RWPE2 (cell line): Measurements from ENCODE around the gene LRRC10.
"Not testable (repeated sequence)": the region's sequence is repeated elsewhere in the genome, so short reads cannot be mapped to it uniquely, and the experiment has no call there.

Experiments used
- ATAC-seq: fragments of 200-7000 bp; cut with Tn5 transposase; 3 replicates; pipeline ENCODE4 v1.9.1; 2021; ENCODE audit warnings: low read depth
- DNase-seq: peaks from one replicate; pipeline ENCODE4 v3.0.0-alpha.2; 2020; ENCODE audit warnings: low spot score
- H3K27ac ChIP-seq: fragments of 450-650 bp; 2 replicates; pipeline ENCODE4 v1.5.1; 2017; ENCODE audit warnings: mild to moderate bottlenecking; ENCODE audit not compliant: poor library complexity, severe bottlenecking
- H3K27me3 ChIP-seq: fragments of 250-450 bp; sonication (Bioruptor Pico); 2 replicates; pipeline ENCODE4 v1.5.1; 2021; ENCODE audit warnings: mild to moderate bottlenecking, moderate library complexity; ENCODE audit not compliant: insufficient read depth, poor library complexity, severe bottlenecking
- H3K36me3 ChIP-seq: fragments of 250-450 bp; sonication (Bioruptor Pico); 2 replicates; pipeline ENCODE4 v1.5.1; 2020; ENCODE audit warnings: low read depth, mild to moderate bottlenecking, moderate library complexity
- H3K4me1 ChIP-seq: fragments of 250-450 bp; sonication (Bioruptor Pico); 2 replicates; pipeline ENCODE4 v1.5.1; 2021; ENCODE audit warnings: mild to moderate bottlenecking, moderate library complexity; ENCODE audit not compliant: insufficient read depth, poor library complexity, severe bottlenecking
- H3K4me3 ChIP-seq: fragments of 250-450 bp; sonication (Bioruptor Pico); 2 replicates; pipeline ENCODE4 v1.5.1; 2021; ENCODE audit warnings: mild to moderate bottlenecking, moderate library complexity; ENCODE audit not compliant: severe bottlenecking
- H3K9me3 ChIP-seq: fragments of 250-450 bp; sonication (Bioruptor Pico); 2 replicates; pipeline ENCODE4 v1.5.1; 2021; ENCODE audit warnings: mild to moderate bottlenecking, moderate library complexity; ENCODE audit not compliant: severe bottlenecking
- CTCF ChIP-seq: fragments of 450-650 bp; IDR thresholded peaks from one replicate; pipeline ENCODE4 v1.5.1; 2017; ENCODE audit warnings: mild to moderate bottlenecking, moderate library complexity; ENCODE audit not compliant: poor library complexity, severe bottlenecking

The LRRC10 gene

GRCh38 chr12:69613351-69613750 is 2.6 kb upstream of the LRRC10 start:
- Histone ChIP-seq H3K4me1 (no peaks in the 10 kb centered on the region), H3K27ac (no peak overlapping the region), H3K36me3 (no peaks in the 10 kb centered on the region), H3K27me3 (no peaks in the 10 kb centered on the region), H3K4me3 (no peak overlapping the region), H3K9me3 (no peaks in the 10 kb centered on the region)
- DNase-seq (no peak), ATAC-seq (no peak)
- no peak for TF ChIP-seq CTCF

GRCh38 chr12:69610126-69610525 is 581 bp downstream of the LRRC10 start:
- ATAC-seq: no peak
- TF ChIP-seq CTCF: no peak
- no peaks in the 10 kb centered on the region for H3K4me1 ChIP-seq
- no peak overlapping the region for H3K27ac ChIP-seq
- DNase-seq: no peak
- no peaks in the 10 kb centered on the region for H3K9me3 ChIP-seq
- H3K4me3 ChIP-seq: no peak overlapping the region
- no peaks in the 10 kb centered on the region for H3K27me3 ChIP-seq
- H3K36me3 ChIP-seq: no peaks in the 10 kb centered on the region

GRCh38 chr12:69608114-69608513 is 2.6 kb downstream of the LRRC10 start:
- no peak for DNase-seq
- TF ChIP-seq CTCF: no peak
- Histone ChIP-seq H3K9me3 (no peaks in the 10 kb centered on the region), H3K27me3 (no peaks in the 10 kb centered on the region), H3K27ac (no peak overlapping the region), H3K36me3 (peaks cover 4% of the 10 kb centered on the region; the same call in 1 of the 2 replicates), H3K4me3 (no peak overlapping the region), H3K4me1 (no peaks in the 10 kb centered on the region)
- ATAC-seq: no peak

- not testable (repeated sequence) for H3K9me3 ChIP-seq, H3K4me3 ChIP-seq, ATAC-seq, H3K27ac ChIP-seq, DNase-seq, H3K4me1 ChIP-seq, H3K27me3 ChIP-seq
- H3K36me3 ChIP-seq: peaks cover 30% of the 10 kb centered on the region
Measured at GRCh38 chr12:69604275-69604674, 6.4 kb downstream of the LRRC10 start.

GRCh38 chr12:69603556-69603955 is 7.2 kb downstream of the LRRC10 start:
- not testable (repeated sequence) for H3K4me1 ChIP-seq, H3K27ac ChIP-seq, H3K27me3 ChIP-seq, ATAC-seq, DNase-seq, H3K9me3 ChIP-seq, H3K4me3 ChIP-seq
- H3K36me3 ChIP-seq: peaks cover 37% of the 10 kb centered on the region

- DNase-seq: no peak
- Histone ChIP-seq H3K36me3 (peaks cover 43% of the 10 kb centered on the region), H3K9me3 (no peaks in the 10 kb centered on the region), H3K27ac (no peak overlapping the region), H3K4me3 (no peak overlapping the region), H3K27me3 (no peaks in the 10 kb centered on the region), H3K4me1 (no peaks in the 10 kb centered on the region)
- TF ChIP-seq CTCF: no peak
- ATAC-seq: no peak; the same call in 2 of the 3 replicates
Measured at GRCh38 chr12:69602954-69603353, 7.8 kb downstream of the LRRC10 start.
